Measurements from ENCODE around the gene INKA2.

INKA2 gene

DNA sequence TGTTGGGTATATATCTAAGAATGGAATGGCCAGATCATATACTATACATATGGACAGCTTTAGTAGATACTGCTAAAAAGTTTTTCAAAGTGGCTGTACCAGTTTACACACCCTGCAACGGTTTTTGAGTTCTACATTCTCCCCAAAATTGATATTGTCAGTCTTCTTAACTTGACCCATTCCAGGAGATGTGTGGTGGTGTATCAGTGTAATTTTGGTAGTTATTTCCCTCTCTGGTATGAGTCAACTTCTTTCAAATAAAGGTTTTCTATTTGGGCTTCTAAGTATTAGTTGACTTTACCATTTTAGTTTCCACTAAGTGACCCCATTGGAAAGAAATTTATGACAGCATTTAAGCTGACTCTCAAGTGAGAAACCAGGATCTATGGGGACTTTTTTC is 29.2 kb downstream of the INKA2 start:
- H3K27ac ChIP-seq = no peak overlapping the region
- DNase-seq (ENCODE audit: low read depth, low spot score) = no peak

DNA sequence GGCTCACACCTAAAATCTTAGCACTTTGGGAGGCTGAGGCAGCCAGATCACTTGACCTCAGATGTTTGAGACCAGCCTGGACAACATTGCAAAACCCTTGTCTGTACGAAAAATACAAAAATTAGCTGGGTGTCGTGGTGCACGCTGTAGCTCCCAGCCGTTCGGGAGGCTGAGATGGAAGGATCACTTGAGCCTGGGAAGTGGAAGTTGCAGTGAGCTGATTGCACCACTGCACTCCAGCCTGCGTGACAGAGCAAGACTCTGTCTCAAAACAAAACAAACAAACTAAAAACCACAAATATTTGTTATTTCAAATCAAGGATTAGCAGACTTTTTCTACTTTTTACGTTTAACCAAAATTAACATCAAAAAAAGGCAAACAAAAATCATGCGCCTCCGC is 31.3 kb downstream of the INKA2 start:
- no peak for DNase-seq (ENCODE audit: low read depth, low spot score)
- H3K27ac ChIP-seq = no peak overlapping the region

DNA sequence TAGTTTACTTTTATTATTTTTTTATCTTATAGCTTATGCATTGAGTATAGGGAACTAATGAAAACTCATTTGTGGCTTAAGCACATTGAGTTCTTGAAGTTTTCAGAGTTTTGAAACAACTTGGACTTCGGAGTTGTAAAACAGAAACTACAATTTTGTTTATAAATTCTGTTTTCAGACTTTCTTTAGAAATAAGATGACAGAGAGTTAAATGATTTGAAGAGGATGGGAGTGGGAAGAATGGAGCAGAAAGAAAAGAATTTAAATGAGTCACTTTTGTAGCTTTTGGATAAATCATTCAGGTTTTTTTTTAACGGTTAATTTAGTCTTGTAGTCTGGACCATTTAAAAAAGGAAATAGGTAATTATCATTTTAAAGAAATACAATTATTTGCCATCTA is 32.3 kb downstream of the INKA2 start:
- H3K27ac ChIP-seq = no peak overlapping the region
- DNase-seq (ENCODE audit: low read depth, low spot score) = no peak

DNA sequence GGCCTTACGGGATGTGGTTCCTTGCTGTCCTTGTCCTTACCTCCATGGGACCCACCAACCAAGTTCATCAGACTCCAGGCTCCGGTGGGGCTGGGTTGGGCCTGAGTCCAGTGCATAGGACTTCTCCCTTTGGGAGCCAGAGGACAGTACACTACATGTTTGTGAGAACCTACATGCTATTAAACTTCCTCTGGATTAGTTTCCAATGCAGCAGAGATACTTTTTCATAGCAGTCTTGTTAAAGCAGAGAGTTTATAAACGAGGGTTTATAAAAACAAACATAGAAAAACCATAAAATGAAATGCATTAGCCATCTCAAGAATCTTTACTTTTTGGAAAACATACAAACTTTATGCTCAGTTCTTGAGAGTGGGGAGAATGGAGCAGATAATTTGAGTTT is 33.4 kb downstream of the INKA2 start:
- no peak for DNase-seq (ENCODE audit: low read depth, low spot score)
- no peak overlapping the region for H3K27ac ChIP-seq

DNA sequence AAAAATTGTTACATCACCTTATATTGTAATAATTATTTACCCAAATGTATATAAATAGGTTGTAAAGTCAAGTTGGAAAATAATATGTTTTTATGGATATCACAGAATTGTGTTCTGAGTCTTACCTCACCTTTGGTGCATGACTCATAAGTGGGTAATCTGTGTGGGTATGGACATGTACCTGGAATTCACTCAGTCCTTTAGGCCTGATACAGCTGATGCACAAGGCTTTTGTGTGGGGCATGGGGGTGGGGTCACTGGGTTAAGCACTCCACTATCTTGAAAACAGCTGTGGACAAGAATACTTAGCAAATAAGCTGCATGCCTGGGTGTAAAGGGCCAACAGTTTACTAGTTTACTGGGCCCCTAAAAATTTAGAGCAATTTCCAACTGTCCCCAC is 34.4 kb downstream of the INKA2 start:
- peak; percentile 50 for DNase-seq (ENCODE audit: low read depth, low spot score)
- H3K27ac ChIP-seq = peak overlapping the region; percentile 52

DNA sequence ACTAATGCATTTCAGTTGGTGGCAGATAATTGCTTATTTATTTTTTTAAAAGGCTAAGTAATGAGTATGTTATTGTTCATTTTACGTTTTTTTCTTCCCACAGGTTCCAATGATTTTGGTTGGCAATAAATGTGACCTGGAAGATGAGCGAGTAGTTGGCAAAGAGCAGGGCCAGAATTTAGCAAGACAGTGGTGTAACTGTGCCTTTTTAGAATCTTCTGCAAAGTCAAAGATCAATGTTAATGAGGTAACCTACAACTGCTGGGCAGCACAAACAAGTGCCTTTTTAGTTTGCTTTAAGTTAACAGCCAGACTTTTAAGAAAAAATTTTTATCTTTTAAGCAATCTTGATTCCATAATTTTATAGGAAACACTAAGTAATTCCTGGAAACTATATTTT is 35.0 kb downstream of the INKA2 start:
- no peak for DNase-seq (ENCODE audit: low read depth, low spot score)
- peak overlapping the region; percentile 52 for H3K27ac ChIP-seq

DNA sequence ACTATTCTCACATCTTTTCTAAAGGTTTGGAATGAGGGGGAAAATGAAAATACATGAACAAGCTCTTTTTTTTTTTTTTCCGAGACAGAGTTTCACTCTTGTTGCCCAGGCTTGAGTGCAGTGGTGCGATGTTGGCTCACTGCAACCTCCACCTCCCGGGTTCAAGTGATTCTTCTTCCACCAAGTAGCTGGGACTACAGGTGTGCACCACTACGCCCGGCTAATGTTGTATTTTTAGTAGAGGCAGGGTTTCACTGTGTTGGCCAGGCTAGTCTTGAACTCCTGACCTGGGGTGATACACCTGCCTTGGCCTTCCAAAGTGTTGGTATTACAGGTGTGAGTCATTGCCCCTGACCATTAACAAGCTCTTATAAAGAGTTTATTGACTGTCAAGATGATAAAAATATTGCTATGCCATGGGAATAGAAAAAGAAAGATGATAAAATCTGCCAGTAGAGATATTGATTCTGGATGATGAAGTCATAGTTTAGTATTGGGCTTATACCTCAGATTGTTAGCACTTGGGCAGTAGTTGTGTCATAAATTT is 36.6 kb downstream of the INKA2 start:
- no peak for DNase-seq (ENCODE audit: low read depth, low spot score)
- no peak overlapping the region for H3K27ac ChIP-seq

DNA sequence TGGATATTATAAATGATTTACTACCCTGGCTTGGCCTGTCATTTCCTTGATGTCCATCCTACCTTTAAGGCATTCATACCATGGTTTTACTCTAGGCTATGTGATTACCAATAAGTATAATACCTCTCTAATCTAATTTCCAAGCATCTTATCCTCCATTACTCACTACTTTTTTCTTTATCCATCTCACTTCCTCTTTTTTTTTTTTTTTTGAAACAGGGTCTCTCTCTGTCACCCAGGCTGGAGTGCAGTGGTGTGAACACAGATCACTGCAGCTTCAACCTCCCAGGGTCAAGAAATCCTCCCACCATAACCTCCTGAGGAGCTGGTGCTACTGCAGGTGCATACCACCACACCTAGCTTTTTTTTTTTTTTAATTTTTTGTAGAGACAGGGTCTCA is 39.9 kb downstream of the INKA2 start:
- no peak for DNase-seq (ENCODE audit: low read depth, low spot score)
- H3K27ac ChIP-seq = no peak overlapping the region

DNA sequence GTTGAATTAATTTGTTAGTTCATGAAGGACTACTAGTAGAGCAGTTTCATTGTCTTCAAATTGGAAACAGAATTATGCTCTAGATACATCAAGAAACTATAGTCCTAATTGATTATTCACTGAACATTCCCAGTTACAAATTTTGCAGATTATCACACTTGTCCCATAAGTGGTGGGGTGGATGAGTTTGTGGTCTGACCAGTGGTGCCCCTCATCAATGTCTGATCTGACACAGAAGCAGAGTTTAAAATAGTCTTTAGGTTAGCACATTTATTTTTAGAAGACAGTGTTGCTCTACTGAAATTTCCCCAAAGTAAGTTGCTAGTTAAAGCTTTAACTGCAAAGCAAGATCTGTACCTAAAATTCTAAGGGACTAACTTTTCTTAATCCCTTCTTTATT is 42.9 kb downstream of the INKA2 start:
- no peak overlapping the region for H3K27ac ChIP-seq
- DNase-seq (ENCODE audit: low read depth, low spot score) = no peak

DNA sequence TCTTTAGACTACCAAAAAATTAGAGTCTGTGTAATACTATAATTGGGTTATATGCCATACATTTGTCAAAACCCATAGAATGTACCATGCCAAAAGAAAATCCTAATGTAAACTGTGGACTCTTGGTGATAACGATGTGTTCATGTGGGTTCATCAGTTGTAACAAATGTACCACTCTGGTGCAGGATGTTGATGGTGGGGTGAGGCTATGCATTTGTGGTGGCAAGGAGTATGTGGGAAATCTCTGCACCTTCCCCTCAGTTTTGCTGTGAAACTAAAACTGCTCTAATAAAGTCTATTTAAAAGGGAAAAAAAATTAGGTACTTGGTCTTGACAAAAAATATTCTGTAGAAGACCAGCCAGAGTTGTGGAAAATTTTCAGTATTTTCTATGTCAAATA is 43.4 kb downstream of the INKA2 start:
- DNase-seq (ENCODE audit: low read depth, low spot score) = no peak
- H3K27ac ChIP-seq = no peak overlapping the region

DNA sequence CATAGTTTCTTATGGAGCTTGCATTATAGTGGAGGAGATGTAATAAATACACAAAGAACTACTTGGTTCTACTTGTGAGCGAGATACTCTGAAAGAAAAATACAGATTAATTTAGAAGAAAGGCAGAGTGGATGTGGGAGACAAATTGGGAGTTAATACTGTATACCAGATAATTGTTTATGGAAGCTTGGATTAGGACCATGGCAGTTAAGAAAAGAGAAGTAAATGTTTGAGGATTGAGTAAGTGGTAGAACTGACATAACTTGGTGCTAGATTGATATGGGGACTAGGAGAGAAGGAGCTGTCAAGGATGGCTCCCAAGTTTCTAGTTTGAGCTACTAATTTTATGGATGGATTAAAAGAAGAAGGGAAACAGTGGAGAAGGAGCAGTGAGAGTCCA is 47.3 kb downstream of the INKA2 start:
- H3K27ac ChIP-seq = no peak overlapping the region
- no peak for DNase-seq (ENCODE audit: low read depth, low spot score)

DNA sequence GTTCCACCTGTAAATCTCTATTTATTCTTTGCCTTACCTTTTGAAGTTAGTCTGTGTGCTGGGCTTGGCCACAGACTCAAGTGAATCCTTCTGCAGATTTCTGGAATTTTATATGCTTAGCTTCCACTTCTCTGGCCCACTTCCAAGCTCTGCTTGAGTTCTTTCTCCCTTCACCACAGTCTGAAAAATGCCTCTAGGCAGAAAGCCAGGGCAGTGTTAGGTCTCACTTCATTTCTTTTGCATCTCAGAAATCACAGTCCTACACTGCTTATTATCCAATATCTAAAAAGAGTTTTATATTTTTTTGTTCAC is 48.9 kb downstream of the INKA2 start:
- DNase-seq (ENCODE audit: low read depth, low spot score) = no peak
- no peak overlapping the region for H3K27ac ChIP-seq
